ENCODE data around the gene FMN1.

- TF ChIP-seq, protein P1, sequence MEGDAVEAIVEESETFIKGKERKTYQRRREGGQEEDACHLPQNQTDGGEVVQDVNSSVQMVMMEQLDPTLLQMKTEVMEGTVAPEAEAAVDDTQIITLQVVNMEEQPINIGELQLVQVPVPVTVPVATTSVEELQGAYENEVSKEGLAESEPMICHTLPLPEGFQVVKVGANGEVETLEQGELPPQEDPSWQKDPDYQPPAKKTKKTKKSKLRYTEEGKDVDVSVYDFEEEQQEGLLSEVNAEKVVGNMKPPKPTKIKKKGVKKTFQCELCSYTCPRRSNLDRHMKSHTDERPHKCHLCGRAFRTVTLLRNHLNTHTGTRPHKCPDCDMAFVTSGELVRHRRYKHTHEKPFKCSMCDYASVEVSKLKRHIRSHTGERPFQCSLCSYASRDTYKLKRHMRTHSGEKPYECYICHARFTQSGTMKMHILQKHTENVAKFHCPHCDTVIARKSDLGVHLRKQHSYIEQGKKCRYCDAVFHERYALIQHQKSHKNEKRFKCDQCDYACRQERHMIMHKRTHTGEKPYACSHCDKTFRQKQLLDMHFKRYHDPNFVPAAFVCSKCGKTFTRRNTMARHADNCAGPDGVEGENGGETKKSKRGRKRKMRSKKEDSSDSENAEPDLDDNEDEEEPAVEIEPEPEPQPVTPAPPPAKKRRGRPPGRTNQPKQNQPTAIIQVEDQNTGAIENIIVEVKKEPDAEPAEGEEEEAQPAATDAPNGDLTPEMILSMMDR (IDR thresholded peaks at IDR 0.05) = no peak
- TF ChIP-seq POLR2AphosphoS5 (IDR thresholded peaks at IDR 0.05) (no peak), POLR2A (IDR thresholded peaks at IDR 0.05) (no peak)
Measured at GRCh38 chr15:32866454-32867312, 327.8 kb downstream of the FMN1 start.
